ENCODE results near the gene COPS2. TPM values are rescaled to one million over a fixed set of nuclear protein-coding genes. Genes with fewer than 3 reads are reported as not detected.

Gene COPS2
- total RNA-seq, 4 donors from 2014 or later, result 15.0 to 51.4 (median 24.4) TPM

DNA sequence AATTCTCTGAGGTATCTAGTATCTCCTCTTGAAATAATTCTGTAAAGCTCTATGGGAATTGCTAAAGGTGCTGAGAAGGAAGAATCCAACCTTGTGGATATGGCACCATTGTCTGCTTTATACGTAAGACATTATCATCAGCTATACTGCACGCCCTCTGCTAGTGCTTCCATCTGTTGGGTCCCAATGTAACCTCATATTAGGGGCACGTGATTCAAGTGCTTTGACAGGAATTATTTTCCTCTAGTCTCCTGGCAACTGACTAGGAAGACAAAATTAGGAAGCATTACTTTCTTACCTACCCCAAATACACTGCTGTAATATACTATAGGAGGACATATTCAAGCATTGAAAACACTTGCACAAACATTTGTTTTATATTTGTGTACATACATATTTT is 24.0 kb downstream of the COPS2 start:
- intact Hi-C loops (cut with DNase I; ENCODE audit: low total_unique reads), result no loop called here

GRCh38 chr15:49124371-49124770 is 31.0 kb downstream of the COPS2 start:
- Histone ChIP-seq H3K36me3 (peaks cover 0 to 27% (median 9%) of the 10 kb centered on the region in 4 donors), H3K27me3 (no peaks in the 10 kb centered on the region), H3K9me3 (no peaks in the 10 kb centered on the region), H3K4me3 (no peak overlapping the region), H3K4me1 (no peaks in the 10 kb centered on the region), H3K27ac (no peak overlapping the region)
- no peak for DNase-seq
- in situ Hi-C loops (cut with MboI; ENCODE audit: low pct_ligation_motif_present in 1 of 4, low pct_unique_long_range_greater_than_20kb in 1 of 4, low sequenced_read_pairs in 3 of 4), result no loop called here
- 63 to 90% methylated on average over 2 of the region's 2 CpGs for WGBS, 2 donors (ENCODE audit: low coverage in 1 of 2)
- TF ChIP-seq CTCF (IDR thresholded peaks at IDR 0.05) (no peak), POLR2A (IDR thresholded peaks at IDR 0.05) (no peak), POLR2AphosphoS5 (IDR thresholded peaks at IDR 0.05) (no peak), EP300 (IDR thresholded peaks at IDR 0.05; ENCODE audit: low read depth) (no peak)
- intact Hi-C loops (cut with DNase I; ENCODE audit: low total_unique reads), result no loop called here

More for the DNA sequence above, 24.0 kb downstream of the COPS2 start:
- in situ Hi-C loops (cut with MboI; ENCODE audit: low pct_ligation_motif_present in 1 of 4, low pct_unique_long_range_greater_than_20kb in 1 of 4, low sequenced_read_pairs in 3 of 4), result no loop called here
- TF ChIP-seq POLR2AphosphoS5 (IDR thresholded peaks at IDR 0.05), result no peak
- no peak for TF ChIP-seq EP300 (IDR thresholded peaks at IDR 0.05; ENCODE audit: low read depth)
- TF ChIP-seq POLR2A (IDR thresholded peaks at IDR 0.05), result no peak
- no peak for TF ChIP-seq CTCF (IDR thresholded peaks at IDR 0.05)
- 72 to 92% methylated on average over 2 to 3 of the region's 3 CpGs for WGBS, 2 donors (ENCODE audit: low coverage in 1 of 2)
- Histone ChIP-seq H3K27ac (no peak overlapping the region), H3K27me3 (no peaks in the 10 kb centered on the region), H3K36me3 (peaks cover 0 to 85% (median 26%) of the 10 kb centered on the region in 4 donors), H3K9me3 (no peaks in the 10 kb centered on the region), H3K4me1 (peaks cover 0 to 3% (median 0%) of the 10 kb centered on the region in 4 donors), H3K4me3 (no peak overlapping the region)
- no peak for DNase-seq

- Histone ChIP-seq H3K4me1 (no peaks in the 10 kb centered on the region), H3K9me3 (no peaks in the 10 kb centered on the region), H3K27ac (no peak overlapping the region), H3K27me3 (no peaks in the 10 kb centered on the region), H3K36me3 (peaks cover 0 to 13% (median 1%) of the 10 kb centered on the region in 4 donors), H3K4me3 (no peak overlapping the region)
- WGBS, 2 donors (ENCODE audit: low coverage in 1 of 2), result 50 to 76% methylated on average over 1 of the region's 1 CpG
- intact Hi-C loops (cut with DNase I; ENCODE audit: low total_unique reads) (no loop called here), in situ Hi-C loops (cut with MboI; ENCODE audit: low pct_ligation_motif_present in 1 of 4, low pct_unique_long_range_greater_than_20kb in 1 of 4, low sequenced_read_pairs in 3 of 4) (no loop called here)
- no peak for TF ChIP-seq EP300 (IDR thresholded peaks at IDR 0.05; ENCODE audit: low read depth)
- no peak for TF ChIP-seq POLR2AphosphoS5 (IDR thresholded peaks at IDR 0.05)
- no peak for TF ChIP-seq POLR2A (IDR thresholded peaks at IDR 0.05)
- no peak for TF ChIP-seq CTCF (IDR thresholded peaks at IDR 0.05)
- no peak for DNase-seq
These were observed 32.8 kb downstream of the COPS2 start for GRCh38 chr15:49122541-49123062.

GRCh38 chr15:49121901-49122300 is 33.5 kb downstream of the COPS2 start:
- Histone ChIP-seq H3K4me3 (no peak overlapping the region), H3K36me3 (peaks cover 0 to 7% (median 0%) of the 10 kb centered on the region in 4 donors), H3K9me3 (no peaks in the 10 kb centered on the region), H3K27me3 (no peaks in the 10 kb centered on the region), H3K27ac (no peak overlapping the region), H3K4me1 (no peaks in the 10 kb centered on the region)
- TF ChIP-seq POLR2AphosphoS5 (IDR thresholded peaks at IDR 0.05) (no peak), EP300 (IDR thresholded peaks at IDR 0.05; ENCODE audit: low read depth) (no peak), POLR2A (IDR thresholded peaks at IDR 0.05) (no peak), CTCF (IDR thresholded peaks at IDR 0.05) (no peak)
- WGBS, 2 donors (ENCODE audit: low coverage in 1 of 2), result 80 to 88% methylated on average over 1 of the region's 1 CpG
- DNase-seq, result no peak
- intact Hi-C loops (cut with DNase I; ENCODE audit: low total_unique reads), result no loop called here
- in situ Hi-C loops (cut with MboI; ENCODE audit: low pct_ligation_motif_present in 1 of 4, low pct_unique_long_range_greater_than_20kb in 1 of 4, low sequenced_read_pairs in 3 of 4), result no loop called here
